H9 (cell line): ENCODE measurements around the gene EPS8. TPM values are rescaled to one million over a fixed set of nuclear protein-coding genes. Genes with fewer than 3 reads are reported as not detected.
A peak's percentile ranks its signal among the peaks of the same experiment; 100 is the strongest.

Experiments
- DNase-seq: peaks from one replicate; pipeline ENCODE4 v3.0.0-alpha.2; 2017
- H2AFZ ChIP-seq: one replicate; pipeline ENCODE4 v1.6.1; 2013; ENCODE audit warnings: mild to moderate bottlenecking, low read length, control low read depth, moderate library complexity
- H2AK5ac ChIP-seq: 2 replicates; pipeline ENCODE4 v1.6.1; 2013; ENCODE audit warnings: low read length, control low read depth, mixed read lengths; ENCODE audit not compliant: insufficient read length
- H2BK120ac ChIP-seq: one replicate; pipeline ENCODE4 v1.6.1; 2013; ENCODE audit warnings: low read depth, mild to moderate bottlenecking, low read length, control low read depth, inconsistent platforms; ENCODE audit not compliant: poor library complexity, severe bottlenecking
- H2BK12ac ChIP-seq: 2 replicates; pipeline ENCODE4 v1.6.1; 2013; ENCODE audit warnings: low read length, control low read depth, mixed read lengths, low read depth; ENCODE audit not compliant: insufficient read length
- H2BK15ac ChIP-seq: 2 replicates; pipeline ENCODE4 v1.6.1; 2013; ENCODE audit warnings: low read depth, low read length, control low read depth
- H2BK20ac ChIP-seq: one replicate; pipeline ENCODE4 v1.6.1; 2013; ENCODE audit warnings: low read depth, mild to moderate bottlenecking, low read length, control low read depth, inconsistent platforms; ENCODE audit not compliant: poor library complexity, severe bottlenecking
- H2BK5ac ChIP-seq: 2 replicates; pipeline ENCODE4 v1.6.1; 2013; ENCODE audit warnings: low read length, control low read depth, mixed read lengths; ENCODE audit not compliant: insufficient read length
- H3K14ac ChIP-seq: 2 replicates; pipeline ENCODE4 v1.6.1; 2013; ENCODE audit warnings: low read length, control low read depth; ENCODE audit not compliant: insufficient read depth
- H3K18ac ChIP-seq: 2 replicates; pipeline ENCODE4 v1.6.1; 2013; ENCODE audit warnings: low read depth, mild to moderate bottlenecking, mixed read lengths, low read length, control low read depth; ENCODE audit not compliant: insufficient read length
- H3K23ac ChIP-seq: 2 replicates; pipeline ENCODE4 v1.6.1; 2013; ENCODE audit warnings: low read length, control low read depth, mixed read lengths, low read depth; ENCODE audit not compliant: insufficient read length
- H3K23me2 ChIP-seq: 2 replicates; pipeline ENCODE4 v1.6.1; 2013; ENCODE audit warnings: low read depth, mild to moderate bottlenecking, mixed read lengths, low read length, control low read depth; ENCODE audit not compliant: insufficient read length, poor library complexity, severe bottlenecking
- H3K27ac ChIP-seq: 2 replicates; pipeline ENCODE4 v1.5.1; 2013; ENCODE audit warnings: low read length, control low read depth, mixed read lengths, low read depth; ENCODE audit not compliant: insufficient read length
- H3K27me3 ChIP-seq: 2 replicates; pipeline ENCODE4 v1.6.1; 2013; ENCODE audit warnings: low read length, control low read depth, inconsistent platforms; ENCODE audit not compliant: insufficient read depth
- H3K4ac ChIP-seq: 2 replicates; pipeline ENCODE4 v1.6.1; 2013; ENCODE audit warnings: low read depth, mild to moderate bottlenecking, control low read depth, inconsistent platforms, low read length, moderate library complexity
- H3K4me1 ChIP-seq: 2 replicates; pipeline ENCODE4 v1.6.1; 2013; ENCODE audit warnings: low read length, control low read depth, inconsistent platforms; ENCODE audit not compliant: insufficient read depth
- H3K4me2 ChIP-seq: 2 replicates; pipeline ENCODE4 v1.6.1; 2013; ENCODE audit warnings: low read length, control low read depth, mixed read lengths; ENCODE audit not compliant: insufficient read length, insufficient read depth
- H3K56ac ChIP-seq: 2 replicates; pipeline ENCODE4 v1.6.1; 2013; ENCODE audit warnings: low read depth, mild to moderate bottlenecking, mixed read lengths, low read length, control low read depth; ENCODE audit not compliant: insufficient read length
- H3K79me1 ChIP-seq: 2 replicates; pipeline ENCODE4 v1.6.1; 2013; ENCODE audit warnings: low read depth, mild to moderate bottlenecking, moderate library complexity, low read length, control low read depth, inconsistent platforms; ENCODE audit not compliant: insufficient read depth, poor library complexity, severe bottlenecking
- H3K79me2 ChIP-seq: 2 replicates; pipeline ENCODE4 v1.6.1; 2013; ENCODE audit warnings: low read length, control low read depth, inconsistent platforms; ENCODE audit not compliant: insufficient read depth
- H3K9ac ChIP-seq: 2 replicates; pipeline ENCODE4 v1.6.1; 2013; ENCODE audit warnings: low read length, control low read depth, mixed read lengths; ENCODE audit not compliant: insufficient read length; ENCODE audit errors: extremely low read depth
- H3K9me3 ChIP-seq: one replicate; pipeline ENCODE4 v1.6.1; 2013; ENCODE audit warnings: low read depth, low read length, inconsistent platforms; ENCODE audit not compliant: control insufficient read depth
- H3T11ph ChIP-seq: one replicate; pipeline ENCODE4 v1.6.1; 2013; ENCODE audit warnings: mild to moderate bottlenecking, low read length, control low read depth, inconsistent platforms
- H4K20me1 ChIP-seq: one replicate; pipeline ENCODE4 v1.6.1; 2013; ENCODE audit not compliant: control insufficient read depth, insufficient read length, insufficient read depth
- H4K5ac ChIP-seq: 2 replicates; pipeline ENCODE4 v1.6.1; 2013; ENCODE audit warnings: low read depth, mild to moderate bottlenecking, mixed read lengths, low read length, control low read depth; ENCODE audit not compliant: insufficient read length
- H4K8ac ChIP-seq: replicated peaks from 2 replicates; pipeline ENCODE4 v1.6.1; 2013; ENCODE audit warnings: low read length, control low read depth, mixed read lengths, low read depth; ENCODE audit not compliant: insufficient read length
- H4K91ac ChIP-seq: 2 replicates; pipeline ENCODE4 v1.6.1; 2013; ENCODE audit warnings: low read depth, mild to moderate bottlenecking, moderate library complexity, mixed read lengths, low read length, control low read depth; ENCODE audit not compliant: insufficient read length
- H3K27ac Mint-ChIP-seq, 3 experiments: 2 replicates in 2 of 3; 3 replicates in 1 of 3; pipeline ENCODE4 v1.8.0; 2020 to 2021; ENCODE audit warnings: mixed read lengths in 3 of 3, mild to moderate bottlenecking in 1 of 3, moderate library complexity in 1 of 3
- H3K27me3 Mint-ChIP-seq: 2 replicates; pipeline ENCODE4 v1.8.0; 2021; ENCODE audit warnings: low read depth, mild to moderate bottlenecking, moderate library complexity, mixed read lengths
- H3K36me3 Mint-ChIP-seq, 3 experiments: 2 replicates in 2 of 3; 3 replicates in 1 of 3; pipeline ENCODE4 v1.8.0; 2020 to 2021; ENCODE audit warnings: low read depth in 3 of 3, mixed read lengths in 3 of 3; ENCODE audit not compliant: insufficient read depth in 1 of 3
- H3K4me1 Mint-ChIP-seq, 2 experiments: 2 replicates each; pipeline ENCODE4 v1.8.0; 2020; ENCODE audit warnings: mixed read lengths in 2 of 2
- H3K4me3 Mint-ChIP-seq, 2 experiments: 2 replicates in 1 of 2; 3 replicates in 1 of 2; pipeline ENCODE4 v1.8.0; 2020 to 2021; ENCODE audit warnings: mild to moderate bottlenecking in 2 of 2, mixed read lengths in 2 of 2, moderate library complexity in 1 of 2
- H3K9me3 Mint-ChIP-seq, 2 experiments: 2 replicates in 1 of 2; 3 replicates in 1 of 2; pipeline ENCODE4 v1.8.0; 2020; ENCODE audit warnings: mild to moderate bottlenecking in 2 of 2, mixed read lengths in 2 of 2, moderate library complexity in 1 of 2
- CTCF ChIP-seq: fragments of 200-600 bp; sonication (generic); conservative IDR thresholded peaks from 3 replicates; pipeline ENCODE4 v1.8.0; 2021; ENCODE audit warnings: antibody characterized with exemption, mild to moderate bottlenecking
- WGBS: extraction: QIAGEN DNeasy Blood & Tissue Kit; methylation state at CpG from one replicate; pipeline ENCODE4 v1.1.7; 2013; ENCODE audit warnings: missing lambda C conversion rate, low lambda C conversion rate, mixed read lengths; ENCODE audit not compliant: insufficient read length; ENCODE audit errors: extremely low coverage; 5-methylcytosine and 5-hydroxymethylcytosine counted together
- total RNA-seq: library from RNA; stranded (reverse); gene quantifications from 2 replicates; pipeline ENCODE4 v1.2.1, GENCODE V29; 2021

EPS8 gene
- total RNA-seq, 1 experiment from 2014 or later, result 2.2 TPM

GRCh38 chr12:15823360-15824128, 34.4 kb upstream of the EPS8 start:
- no peak overlapping the region for H3K18ac ChIP-seq
- no peaks in the 10 kb centered on the region for H3K79me2 ChIP-seq
- no peak overlapping the region for H4K8ac ChIP-seq
- H4K5ac ChIP-seq, result no peak overlapping the region
- no peak overlapping the region for H2BK120ac ChIP-seq
- DNase-seq, result no peak
- Mint-ChIP-seq H3K4me1 (peaks cover 10 to 12% of the 10 kb centered on the region in 2 experiments), H3K4me3 (no peak overlapping the region), H3K9me3 (no peaks in the 10 kb centered on the region), H3K27ac (peak overlapping the region in 2 of 3 experiments; percentile 32 to 47; a peak in 3 of 7 replicates), H3K36me3 (no peaks in the 10 kb centered on the region), H3K27me3 (no peaks in the 10 kb centered on the region)
- no peaks in the 10 kb centered on the region for H3K27me3 ChIP-seq
- no CpG with 5 or more reads among the region's 3 CpGs for WGBS
- H3K23me2 ChIP-seq, result no peaks in the 10 kb centered on the region
- H2AFZ ChIP-seq, result no peak overlapping the region
- H3K14ac ChIP-seq, result no peak overlapping the region
- H3K56ac ChIP-seq, result no peak overlapping the region
- no peak overlapping the region for H3K4ac ChIP-seq
- H4K20me1 ChIP-seq, result no peaks in the 10 kb centered on the region
- no peak overlapping the region for H3K4me2 ChIP-seq
- H2BK20ac ChIP-seq, result no peak overlapping the region
- no peak overlapping the region for H2AK5ac ChIP-seq
- H2BK5ac ChIP-seq, result no peak overlapping the region
- H4K91ac ChIP-seq, result no peak overlapping the region
- H3K27ac ChIP-seq, result no peak overlapping the region
- no peak overlapping the region for H3K9ac ChIP-seq
- no peaks in the 10 kb centered on the region for H3K4me1 ChIP-seq
- no peak overlapping the region for H2BK12ac ChIP-seq
- no peak overlapping the region for H3T11ph ChIP-seq
- no peaks in the 10 kb centered on the region for H3K79me1 ChIP-seq
- no peak for TF ChIP-seq CTCF
- no peak overlapping the region for H3K23ac ChIP-seq
- no peak overlapping the region for H2BK15ac ChIP-seq
- H3K9me3 ChIP-seq, result no peaks in the 10 kb centered on the region
